ENCODE results near the gene RASGRF1. TPM values are rescaled to one million over a fixed set of nuclear protein-coding genes. Genes with fewer than 3 reads are reported as not detected.

The RASGRF1 gene
- total RNA-seq, 2 donors from 2014 or later = 0.09 to 1.1 TPM

DNA sequence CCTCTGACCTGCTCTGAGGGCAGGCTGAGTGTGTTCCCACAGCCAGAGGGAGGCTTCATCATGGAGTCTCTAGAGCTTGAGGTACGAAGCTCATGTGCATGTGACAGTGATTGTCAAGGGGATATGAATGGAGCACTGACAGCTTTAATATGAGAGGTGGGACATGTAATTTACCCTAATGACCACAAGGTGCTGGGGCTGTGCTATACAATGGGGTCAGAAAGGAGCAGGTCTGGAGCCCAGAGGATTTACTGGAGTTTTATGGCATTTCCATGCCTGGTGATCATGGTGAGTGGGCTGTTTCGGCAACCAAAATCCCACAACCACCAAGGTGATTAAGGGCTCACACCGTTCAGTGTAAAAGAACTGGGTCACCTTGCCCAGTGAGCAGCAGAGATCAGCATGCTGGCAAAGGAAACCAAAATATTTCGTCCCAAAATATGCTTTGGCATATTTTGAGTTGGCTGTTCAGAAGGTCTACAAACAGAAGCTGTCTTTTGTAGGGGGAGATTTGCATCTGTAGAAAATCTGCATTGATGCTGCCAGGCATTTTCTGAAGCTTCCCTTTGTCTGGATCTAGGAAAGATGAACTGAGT, 40.1 kb upstream of the RASGRF1 start:
- no peak overlapping the region for H3K27ac ChIP-seq
- H3K9me3 ChIP-seq = no peaks in the 10 kb centered on the region
- TF ChIP-seq POLR2A (IDR thresholded peaks at IDR 0.05) (no peak), POLR2AphosphoS5 (IDR thresholded peaks at IDR 0.05) (no peak), CTCF (IDR thresholded peaks at IDR 0.05) (no peak)
- 54% methylated on average over 4 of the region's 4 CpGs for WGBS
- H3K4me1 ChIP-seq (replicated peaks) = no peaks in the 10 kb centered on the region
- H3K4me3 ChIP-seq = no peak overlapping the region
- intact Hi-C loops (cut with DNase I) = no loop called here
- no peaks in the 10 kb centered on the region for H3K36me3 ChIP-seq
- no peak for DNase-seq (ENCODE audit: low spot score)
- no peaks in the 10 kb centered on the region for H3K27me3 ChIP-seq (replicated peaks; ENCODE audit: insufficient read depth)

DNA sequence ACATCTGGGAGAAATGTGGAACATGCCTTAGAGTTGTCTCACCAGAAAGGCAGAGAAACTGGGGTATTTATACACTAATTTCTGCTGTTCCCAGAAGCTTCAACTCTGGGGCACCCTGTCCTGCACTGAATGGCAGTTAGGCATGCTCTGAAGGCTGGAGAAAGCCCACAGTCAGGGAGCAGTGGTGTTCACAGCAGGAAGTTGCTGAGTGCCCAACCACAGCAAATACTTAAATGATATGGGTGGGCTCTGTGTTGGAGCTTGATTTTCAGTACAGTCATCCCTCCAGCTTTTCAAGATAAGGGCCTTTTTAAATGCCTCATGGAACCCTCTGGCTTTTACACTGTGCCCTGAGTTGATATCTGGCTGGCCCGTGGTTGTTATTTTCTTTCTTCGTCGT, 38.7 kb upstream of the RASGRF1 start:
- no peaks in the 10 kb centered on the region for H3K4me1 ChIP-seq (replicated peaks)
- TF ChIP-seq POLR2AphosphoS5 (IDR thresholded peaks at IDR 0.05) (no peak), CTCF (IDR thresholded peaks at IDR 0.05) (no peak), POLR2A (IDR thresholded peaks at IDR 0.05) (no peak)
- no peaks in the 10 kb centered on the region for H3K27me3 ChIP-seq (replicated peaks; ENCODE audit: insufficient read depth)
- H3K27ac ChIP-seq = no peak overlapping the region
- intact Hi-C loops (cut with DNase I) = no loop called here
- no peaks in the 10 kb centered on the region for H3K9me3 ChIP-seq
- no peak for DNase-seq (ENCODE audit: low spot score)
- 90% methylated on average over 3 of the region's 3 CpGs for WGBS
- H3K36me3 ChIP-seq = no peaks in the 10 kb centered on the region
- H3K4me3 ChIP-seq = no peak overlapping the region

- no peak for DNase-seq (ENCODE audit: low spot score)
- TF ChIP-seq POLR2A (IDR thresholded peaks at IDR 0.05) (no peak), CTCF (IDR thresholded peaks at IDR 0.05) (no peak), POLR2AphosphoS5 (IDR thresholded peaks at IDR 0.05) (no peak)
- WGBS = 64% methylated on average over 3 of the region's 3 CpGs
- no peaks in the 10 kb centered on the region for H3K9me3 ChIP-seq
- no peaks in the 10 kb centered on the region for H3K36me3 ChIP-seq
- H3K27ac ChIP-seq = no peak overlapping the region
- no peaks in the 10 kb centered on the region for H3K27me3 ChIP-seq (replicated peaks; ENCODE audit: insufficient read depth)
- intact Hi-C loops (cut with DNase I) = no loop called here
- H3K4me3 ChIP-seq = no peak overlapping the region
- no peaks in the 10 kb centered on the region for H3K4me1 ChIP-seq (replicated peaks)
Observed at GRCh38 chr15:79128556-79128955, 38.0 kb upstream of the RASGRF1 start.

DNA sequence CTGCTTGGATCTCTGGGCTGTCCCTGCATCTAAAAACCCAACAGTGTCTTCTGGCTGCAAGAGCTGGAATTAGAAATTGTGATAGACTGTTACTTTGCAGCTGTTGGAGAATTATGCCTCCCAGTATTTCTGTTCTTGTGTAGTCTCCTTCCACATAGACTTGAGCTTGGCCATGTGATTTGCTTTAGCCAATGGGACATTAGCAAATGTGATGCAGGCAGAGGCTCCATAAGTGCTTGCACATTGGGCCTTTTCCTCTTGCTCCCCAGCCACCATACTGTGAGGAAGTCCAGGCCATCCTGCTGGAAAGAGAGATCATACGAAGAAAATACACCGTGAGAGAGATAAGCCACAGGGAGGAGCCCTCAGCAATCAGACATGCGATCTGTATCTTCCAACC, 33.8 kb upstream of the RASGRF1 start:
- no peak overlapping the region for H3K27ac ChIP-seq
- DNase-seq (ENCODE audit: low spot score) = no peak
- H3K4me3 ChIP-seq = no peak overlapping the region
- intact Hi-C loops (cut with DNase I) = no loop called here
- 39% methylated on average over 3 of the region's 3 CpGs for WGBS
- H3K9me3 ChIP-seq = no peaks in the 10 kb centered on the region
- TF ChIP-seq CTCF (IDR thresholded peaks at IDR 0.05) (no peak), POLR2AphosphoS5 (IDR thresholded peaks at IDR 0.05) (no peak), POLR2A (IDR thresholded peaks at IDR 0.05) (no peak)
- no peaks in the 10 kb centered on the region for H3K4me1 ChIP-seq (replicated peaks)
- no peaks in the 10 kb centered on the region for H3K27me3 ChIP-seq (replicated peaks; ENCODE audit: insufficient read depth)
- H3K36me3 ChIP-seq = no peaks in the 10 kb centered on the region

DNA sequence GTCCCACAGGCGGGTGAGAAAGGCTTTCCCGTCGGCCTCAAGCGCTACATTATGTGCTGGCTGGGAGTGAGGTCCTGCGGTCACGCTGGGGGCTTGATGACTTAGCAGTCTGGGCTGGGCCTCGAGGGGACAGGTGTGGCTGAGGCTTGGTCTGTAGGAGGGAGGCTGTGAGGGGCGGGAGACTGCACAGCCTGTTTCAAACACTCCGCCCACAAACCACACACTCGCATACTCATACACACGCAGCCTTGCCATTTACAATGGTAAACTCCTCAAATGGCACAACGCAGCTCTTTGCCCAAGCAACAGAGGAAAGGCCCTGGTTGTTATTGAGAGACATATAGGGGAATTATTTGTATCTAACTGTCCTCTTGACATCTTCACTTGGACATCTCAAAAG, 32.4 kb upstream of the RASGRF1 start:
- Histone ChIP-seq H3K4me3 (no peak overlapping the region), H3K9me3 (no peaks in the 10 kb centered on the region), H3K4me1 (replicated peaks) (no peaks in the 10 kb centered on the region), H3K27ac (no peak overlapping the region), H3K27me3 (replicated peaks; ENCODE audit: insufficient read depth) (no peaks in the 10 kb centered on the region), H3K36me3 (no peaks in the 10 kb centered on the region)
- no peak for TF ChIP-seq POLR2AphosphoS5 (IDR thresholded peaks at IDR 0.05)
- no peak for TF ChIP-seq CTCF (IDR thresholded peaks at IDR 0.05)
- TF ChIP-seq POLR2A (IDR thresholded peaks at IDR 0.05) = no peak
- intact Hi-C loops (cut with DNase I) = no loop called here
- DNase-seq (ENCODE audit: low spot score) = no peak
- WGBS = 69% methylated on average over 12 of the region's 12 CpGs

All from prostate gland (tissue), 2 donors.